Measurements from ENCODE around the gene PLEKHA4.

DNA sequence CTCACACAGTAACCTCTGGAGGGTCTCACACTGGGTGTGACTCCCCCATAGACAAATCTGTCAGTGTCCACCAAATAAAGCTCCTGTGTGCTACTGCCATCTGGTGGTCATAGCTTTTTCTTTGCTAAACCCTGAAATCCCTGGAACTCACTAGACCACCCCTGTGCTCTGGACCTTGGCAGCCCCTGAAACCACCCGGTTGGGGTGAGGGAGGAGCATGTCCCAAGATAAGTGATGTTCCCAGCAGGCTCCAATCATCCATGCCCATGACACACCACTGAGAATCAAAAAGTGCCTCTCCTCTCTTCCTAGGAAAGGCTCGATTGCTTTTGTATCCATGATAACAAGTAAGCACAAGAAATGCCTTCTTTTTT lies 25.6 kb downstream of the PLEKHA4 start:
- no peak for TF ChIP-seq POLR2A (IDR thresholded peaks at IDR 0.05)
- TF ChIP-seq, protein P1, sequence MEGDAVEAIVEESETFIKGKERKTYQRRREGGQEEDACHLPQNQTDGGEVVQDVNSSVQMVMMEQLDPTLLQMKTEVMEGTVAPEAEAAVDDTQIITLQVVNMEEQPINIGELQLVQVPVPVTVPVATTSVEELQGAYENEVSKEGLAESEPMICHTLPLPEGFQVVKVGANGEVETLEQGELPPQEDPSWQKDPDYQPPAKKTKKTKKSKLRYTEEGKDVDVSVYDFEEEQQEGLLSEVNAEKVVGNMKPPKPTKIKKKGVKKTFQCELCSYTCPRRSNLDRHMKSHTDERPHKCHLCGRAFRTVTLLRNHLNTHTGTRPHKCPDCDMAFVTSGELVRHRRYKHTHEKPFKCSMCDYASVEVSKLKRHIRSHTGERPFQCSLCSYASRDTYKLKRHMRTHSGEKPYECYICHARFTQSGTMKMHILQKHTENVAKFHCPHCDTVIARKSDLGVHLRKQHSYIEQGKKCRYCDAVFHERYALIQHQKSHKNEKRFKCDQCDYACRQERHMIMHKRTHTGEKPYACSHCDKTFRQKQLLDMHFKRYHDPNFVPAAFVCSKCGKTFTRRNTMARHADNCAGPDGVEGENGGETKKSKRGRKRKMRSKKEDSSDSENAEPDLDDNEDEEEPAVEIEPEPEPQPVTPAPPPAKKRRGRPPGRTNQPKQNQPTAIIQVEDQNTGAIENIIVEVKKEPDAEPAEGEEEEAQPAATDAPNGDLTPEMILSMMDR (IDR thresholded peaks at IDR 0.05) = peak; percentile 66 to 86 (median 72)
